Osteocyte (in vitro differentiated cells): ENCODE results near the gene OPN3. TPM values are rescaled to one million over a fixed set of nuclear protein-coding genes. Genes with fewer than 3 reads are reported as not detected.

ENCODE experiments used
- DNase-seq: peaks from one replicate; pipeline ENCODE4 v3.0.0; 2021; ENCODE audit warnings: mixed read lengths; ENCODE audit not compliant: unreplicated experiment; ENCODE audit errors: extremely low spot score
- H3K27ac Mint-ChIP-seq: one replicate; pipeline ENCODE4 v1.8.0; 2021; ENCODE audit warnings: mild to moderate bottlenecking, mixed read lengths; ENCODE audit not compliant: unreplicated experiment
- H3K27me3 Mint-ChIP-seq: one replicate; pipeline ENCODE4 v1.8.0; 2021; ENCODE audit warnings: mixed read lengths; ENCODE audit not compliant: unreplicated experiment
- H3K36me3 Mint-ChIP-seq: one replicate; pipeline ENCODE4 v1.8.0; 2021; ENCODE audit warnings: mixed read lengths; ENCODE audit not compliant: unreplicated experiment
- H3K4me1 Mint-ChIP-seq: one replicate; pipeline ENCODE4 v1.8.0; 2021; ENCODE audit warnings: mixed read lengths; ENCODE audit not compliant: unreplicated experiment
- H3K4me3 Mint-ChIP-seq: one replicate; pipeline ENCODE4 v1.8.0; 2021; ENCODE audit warnings: mild to moderate bottlenecking, moderate library complexity, mixed read lengths; ENCODE audit not compliant: unreplicated experiment
- H3K9me3 Mint-ChIP-seq: one replicate; pipeline ENCODE4 v1.8.0; 2021; ENCODE audit warnings: mixed read lengths; ENCODE audit not compliant: unreplicated experiment
- CTCF ChIP-seq: fragments of 200-600 bp; sonication (generic); IDR thresholded peaks from 2 replicates; pipeline ENCODE4 v1.5.0; 2021; ENCODE audit warnings: antibody characterized with exemption, mild to moderate bottlenecking, moderate library complexity
- total RNA-seq: library from RNA; stranded (reverse); gene quantifications from 2 replicates; pipeline ENCODE4 v1.2.1, GENCODE V29; 2021

OPN3 gene
- total RNA-seq, 1 donor from 2014 or later: 15.8 TPM

- Mint-ChIP-seq H3K27me3 (peaks cover 62% of the 10 kb centered on the region), H3K27ac (no peak overlapping the region), H3K4me1 (no peaks in the 10 kb centered on the region), H3K36me3 (no peaks in the 10 kb centered on the region), H3K9me3 (peaks cover 4% of the 10 kb centered on the region), H3K4me3 (no peak overlapping the region)
- no peak for DNase-seq
- no peak for TF ChIP-seq CTCF
Observed at GRCh38 chr1:241679961-241680360, 39.8 kb upstream of the OPN3 start.

DNA sequence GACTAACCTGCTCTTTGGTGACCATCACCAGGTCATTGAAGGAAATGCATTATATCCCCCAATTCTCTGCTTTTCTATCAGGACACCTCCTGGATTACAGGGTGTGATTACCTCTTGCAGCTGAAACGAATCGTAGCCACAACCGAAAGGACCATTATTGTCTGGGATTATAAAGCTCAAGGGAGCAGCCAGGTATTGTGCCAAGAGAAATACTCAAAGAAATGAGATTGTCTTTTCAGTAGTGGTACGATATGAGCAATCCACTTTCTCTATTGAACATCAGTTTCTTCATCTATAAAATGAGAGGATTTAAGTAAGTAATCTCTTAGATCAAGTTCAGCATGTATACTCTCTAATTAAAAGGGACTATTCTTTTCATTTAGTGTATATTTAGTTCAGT lies 39.2 kb upstream of the OPN3 start:
- peaks cover 4% of the 10 kb centered on the region for H3K9me3 Mint-ChIP-seq
- H3K4me1 Mint-ChIP-seq: no peaks in the 10 kb centered on the region

GRCh38 chr1:241678536-241678935 lies 38.4 kb upstream of the OPN3 start:
- Mint-ChIP-seq H3K27ac (no peak overlapping the region), H3K36me3 (no peaks in the 10 kb centered on the region), H3K4me3 (no peak overlapping the region), H3K9me3 (peaks cover 4% of the 10 kb centered on the region), H3K27me3 (peaks cover 65% of the 10 kb centered on the region), H3K4me1 (no peaks in the 10 kb centered on the region)
- no peak for TF ChIP-seq CTCF
- DNase-seq: no peak

More for the DNA sequence above, 39.2 kb upstream of the OPN3 start:
- TF ChIP-seq CTCF: no peak
- H3K27me3 Mint-ChIP-seq: peaks cover 62% of the 10 kb centered on the region
- no peak for DNase-seq
- H3K27ac Mint-ChIP-seq: no peak overlapping the region
- no peak overlapping the region for H3K4me3 Mint-ChIP-seq
- no peaks in the 10 kb centered on the region for H3K36me3 Mint-ChIP-seq

DNA sequence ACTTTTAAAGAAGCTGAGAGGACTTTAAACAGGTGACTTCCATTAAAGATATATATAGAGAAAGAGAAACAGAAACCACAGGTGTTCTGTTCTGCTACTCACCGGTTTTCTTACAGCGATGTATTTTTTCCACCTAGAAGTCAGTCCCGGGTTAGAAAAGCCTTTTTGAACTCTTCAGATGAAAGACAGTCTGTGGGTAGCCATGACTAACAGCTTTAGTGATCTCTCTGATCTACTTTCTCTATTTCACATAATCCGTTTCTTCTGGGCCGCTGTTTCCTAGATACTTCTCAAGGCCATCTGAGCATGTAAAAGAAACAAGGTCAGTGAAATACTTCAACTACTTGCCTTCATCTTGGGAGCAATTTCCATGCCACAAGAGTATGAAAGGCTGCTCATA lies 37.0 kb upstream of the OPN3 start:
- H3K9me3 Mint-ChIP-seq: peaks cover 4% of the 10 kb centered on the region
- H3K27me3 Mint-ChIP-seq: peaks cover 68% of the 10 kb centered on the region
- no peak for TF ChIP-seq CTCF
- DNase-seq: no peak
- no peak overlapping the region for H3K27ac Mint-ChIP-seq
- H3K4me3 Mint-ChIP-seq: no peak overlapping the region
- H3K4me1 Mint-ChIP-seq: no peaks in the 10 kb centered on the region
- H3K36me3 Mint-ChIP-seq: no peaks in the 10 kb centered on the region

DNA sequence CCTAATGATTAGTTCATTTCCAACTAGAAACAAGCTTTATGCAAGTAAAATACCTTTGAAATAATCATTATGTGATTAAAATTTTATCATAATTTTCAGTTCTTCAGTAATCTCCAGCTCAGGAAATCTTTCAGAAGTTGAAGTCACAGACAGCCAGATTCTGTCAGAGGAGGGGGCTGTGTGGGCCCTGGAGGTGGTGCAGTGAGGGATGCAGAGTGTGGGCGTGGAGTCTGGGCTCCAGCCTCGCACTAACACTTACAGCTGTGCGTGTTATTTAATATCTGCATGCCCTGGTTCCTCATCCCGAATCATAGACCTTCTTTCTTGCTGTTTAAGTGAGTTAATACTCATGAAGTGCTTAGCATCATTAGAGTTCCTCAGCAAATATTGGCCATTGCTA lies 35.8 kb upstream of the OPN3 start:
- DNase-seq: no peak
- no peak overlapping the region for H3K4me3 Mint-ChIP-seq
- no peak for TF ChIP-seq CTCF
- no peak overlapping the region for H3K27ac Mint-ChIP-seq
- no peaks in the 10 kb centered on the region for H3K4me1 Mint-ChIP-seq
- peaks cover 64% of the 10 kb centered on the region for H3K27me3 Mint-ChIP-seq
- no peaks in the 10 kb centered on the region for H3K36me3 Mint-ChIP-seq
- H3K9me3 Mint-ChIP-seq: no peaks in the 10 kb centered on the region
